ENCODE measurements around the gene IFNB1.

The IFNB1 gene

GRCh38 chr9:21077781-21078180 is at the start of gene IFNB1:
Gene IFNB1, minus strand, starts transcription at chr9:21077942. Its CDS starts 73 bp downstream, at chr9:21077869.
- DNase-seq, result no peak

- no peak for DNase-seq
These were observed 44.0 kb upstream of the IFNB1 start for GRCh38 chr9:21121595-21122251.

GRCh38 chr9:21121079-21121478 is 43.3 kb upstream of the IFNB1 start:
- DNase-seq, result no peak

DNA sequence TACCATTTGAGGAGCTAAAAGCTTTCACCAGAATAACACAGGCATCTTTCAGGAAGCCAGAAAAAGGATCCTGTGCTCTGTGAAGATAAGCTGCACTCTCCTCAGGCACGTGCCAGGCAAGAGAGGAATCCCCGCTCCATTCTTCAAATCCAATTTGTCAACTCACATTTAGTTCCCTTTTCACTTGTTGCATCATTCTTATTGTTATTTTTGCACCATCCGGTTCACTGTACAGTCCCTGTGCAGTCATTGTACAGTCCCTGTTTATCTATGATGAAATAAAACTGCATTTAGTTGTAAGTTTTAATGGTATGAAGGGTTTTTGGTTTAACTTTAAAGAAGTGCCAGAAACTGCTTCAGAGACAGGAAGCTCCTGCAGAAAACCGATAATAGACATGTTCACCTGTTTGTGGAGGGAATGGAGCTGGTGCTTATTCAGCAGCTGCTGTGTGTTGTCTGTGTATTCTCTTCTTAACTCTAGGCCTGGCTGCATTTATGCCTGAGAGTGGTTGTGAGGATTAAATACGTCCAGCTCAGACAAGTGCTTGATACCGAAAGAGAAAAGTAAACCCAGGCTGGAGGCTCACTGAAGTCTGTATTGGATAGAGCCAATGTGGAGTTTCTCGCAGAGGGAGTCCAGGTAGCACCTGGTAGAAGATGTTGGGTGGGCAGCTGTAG is 41.5 kb upstream of the IFNB1 start:
- DNase-seq, result no peak

GRCh38 chr9:21114311-21114710 is 36.6 kb upstream of the IFNB1 start:
- DNase-seq, result no peak

- peak; percentile 47 for DNase-seq
These were observed 33.2 kb upstream of the IFNB1 start for GRCh38 chr9:21110708-21111576.

- DNase-seq, result no peak
These were observed 27.0 kb upstream of the IFNB1 start for GRCh38 chr9:21104787-21105186.

- no peak for DNase-seq
These were observed 24.6 kb upstream of the IFNB1 start for GRCh38 chr9:21102305-21102704.

- no peak for DNase-seq
These were observed 20.1 kb upstream of the IFNB1 start for GRCh38 chr9:21097817-21098216.

GRCh38 chr9:21096901-21097255 is 19.1 kb upstream of the IFNB1 start:
- no peak for DNase-seq

GRCh38 chr9:21096172-21096900 is 18.6 kb upstream of the IFNB1 start:
- peak; percentile 4 for DNase-seq

DNA sequence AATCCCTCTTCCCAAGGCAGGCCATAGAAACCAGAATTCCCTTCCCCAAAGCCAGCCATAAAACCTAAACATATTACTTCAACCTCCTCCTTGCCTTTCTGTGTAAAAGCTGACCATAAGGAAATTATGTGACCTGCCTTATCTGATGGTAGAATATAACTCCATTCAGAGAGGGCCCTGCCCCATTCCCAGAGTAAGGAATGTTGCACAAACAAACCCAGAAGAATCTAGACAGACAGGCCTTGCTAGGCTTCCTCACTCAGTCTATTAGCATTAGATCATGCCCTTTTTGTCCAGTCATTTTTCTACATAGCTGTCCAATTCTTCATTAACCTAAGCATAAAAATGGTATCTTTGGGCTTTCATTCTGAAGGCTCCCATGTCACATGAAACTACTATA is 17.8 kb upstream of the IFNB1 start:
- no peak for DNase-seq

GRCh38 chr9:21086538-21086937 is 8.8 kb upstream of the IFNB1 start:
- DNase-seq, result no peak

DNA sequence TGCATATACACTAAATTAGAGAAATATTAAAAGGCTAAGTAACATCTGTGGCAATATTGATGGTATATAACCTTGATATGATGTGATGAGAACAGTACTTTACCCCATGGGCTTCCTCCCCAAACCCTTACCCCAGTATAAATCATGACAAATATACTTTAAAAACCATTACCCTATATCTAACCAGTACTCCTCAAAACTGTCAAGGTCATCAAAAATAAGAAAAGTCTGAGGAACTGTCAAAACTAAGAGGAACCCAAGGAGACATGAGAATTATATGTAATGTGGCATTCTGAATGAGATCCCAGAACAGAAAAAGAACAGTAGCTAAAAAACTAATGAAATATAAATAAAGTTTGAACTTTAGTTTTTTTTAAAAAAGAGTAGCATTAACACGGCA is 7.3 kb upstream of the IFNB1 start:
- no peak for DNase-seq

- no peak for DNase-seq
These were observed 6.6 kb upstream of the IFNB1 start for GRCh38 chr9:21084242-21084850.

GRCh38 chr9:21082671-21083070 is 4.9 kb upstream of the IFNB1 start:
- no peak for DNase-seq

DNA sequence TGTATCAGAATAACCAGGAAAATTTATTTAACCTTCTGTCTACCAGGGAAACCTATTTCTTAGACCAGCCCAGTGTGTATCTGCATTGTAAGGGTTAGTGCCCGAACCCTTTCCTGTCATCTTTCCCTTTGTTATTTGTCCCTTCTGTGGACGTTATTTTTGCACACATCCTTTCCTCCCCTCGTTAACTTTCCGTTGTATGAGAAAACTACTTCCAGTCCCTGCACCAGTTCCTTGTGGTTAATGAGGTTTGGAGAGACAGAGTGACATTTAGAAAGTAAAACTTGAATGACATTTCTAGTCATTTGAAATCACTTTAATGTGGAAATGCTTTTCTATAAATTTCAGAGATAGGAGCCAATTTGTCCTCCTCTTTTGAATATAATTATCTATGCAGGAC is 4.3 kb upstream of the IFNB1 start:
- no peak for DNase-seq

- no peak for DNase-seq
These were observed 3.7 kb upstream of the IFNB1 start for GRCh38 chr9:21081451-21081850.

GRCh38 chr9:21080793-21081192 is 3.1 kb upstream of the IFNB1 start:
- no peak for DNase-seq

- DNase-seq, result no peak
These were observed 960 bp upstream of the IFNB1 start for GRCh38 chr9:21078702-21079101.

- no peak for DNase-seq
These were observed 2.3 kb downstream of the IFNB1 start for GRCh38 chr9:21075484-21075883.

GRCh38 chr9:21070906-21071305 is 6.8 kb downstream of the IFNB1 start:
- DNase-seq, result no peak

GRCh38 chr9:21070171-21070571 is 7.6 kb downstream of the IFNB1 start:
- DNase-seq, result no peak
